Stimulated activated CD8-positive, alpha-beta memory T cell treated with anti-CD3 and anti-CD28 coated beads, Interleukin-2, amount 100 ng/mL, for 1 hour (primary cell): Measurements from ENCODE around the gene PVALEF.

Experiments used
- DNase-seq, 2 donors: peaks; one replicate each; pipeline ENCODE4 v3.0.0-alpha.2; 2020; ENCODE audit warnings: low read depth in 2 of 2

PVALEF gene

DNA sequence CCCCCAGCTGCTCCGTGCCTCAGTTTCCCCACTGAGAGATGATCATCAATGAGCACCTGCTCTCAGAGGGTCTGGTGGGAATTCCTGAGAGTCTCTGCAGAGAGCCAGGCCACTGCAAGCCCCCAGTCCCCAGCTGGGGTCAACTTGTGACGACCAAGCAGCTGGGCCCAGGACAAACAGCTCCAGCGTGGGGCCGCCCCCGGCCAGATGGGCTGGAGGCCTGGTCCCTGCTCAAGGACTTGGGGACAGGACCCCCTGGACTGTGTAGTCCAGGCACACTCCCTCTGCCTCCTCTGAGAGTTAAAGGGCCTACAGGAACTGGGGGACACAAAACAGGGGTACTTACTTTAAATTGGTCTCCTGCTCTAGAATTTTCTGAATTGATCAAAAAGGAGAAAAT lies 17.3 kb downstream of the PVALEF start:
- DNase-seq, result no peak

DNA sequence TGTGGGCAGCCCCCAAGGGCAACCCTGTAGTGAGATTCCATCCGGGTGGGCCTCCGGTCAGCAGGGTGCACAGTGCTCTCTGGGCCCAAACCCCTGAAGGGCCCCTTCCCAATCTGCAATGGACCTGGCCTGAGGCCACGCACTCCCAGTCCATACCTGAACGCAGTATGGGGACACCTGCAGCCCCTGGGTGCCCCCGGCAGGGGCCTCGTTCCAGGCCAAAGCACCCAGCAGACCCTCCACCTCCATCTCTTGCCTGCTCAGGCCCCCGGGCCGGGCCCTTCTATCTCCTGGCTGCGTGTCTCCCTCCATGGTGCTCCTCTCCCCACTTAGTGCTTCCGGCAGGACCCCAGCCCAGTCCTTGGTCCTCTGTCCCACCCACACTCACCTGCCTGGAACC lies 18.0 kb downstream of the PVALEF start:
- DNase-seq, result no peak

DNA sequence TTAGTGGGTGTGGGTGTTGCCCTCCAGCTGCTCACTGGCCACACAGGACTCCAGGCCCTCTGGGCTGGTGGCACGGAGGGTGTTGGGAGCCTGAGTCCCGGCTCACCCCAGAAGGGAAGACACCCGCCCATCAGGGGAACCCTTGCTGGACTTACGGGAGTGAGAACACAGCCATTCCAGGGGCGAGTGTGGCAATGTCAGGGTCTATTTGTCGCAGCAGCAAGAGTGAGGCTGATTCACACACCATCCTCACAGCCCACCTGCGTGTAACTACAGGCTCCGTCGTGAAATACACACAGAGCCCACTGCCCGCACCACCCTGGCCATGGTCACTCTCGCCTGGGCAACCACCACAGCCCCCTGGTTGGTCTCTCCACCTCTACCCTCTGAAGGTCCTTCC lies 18.5 kb downstream of the PVALEF start:
- DNase-seq, result no peak

DNA sequence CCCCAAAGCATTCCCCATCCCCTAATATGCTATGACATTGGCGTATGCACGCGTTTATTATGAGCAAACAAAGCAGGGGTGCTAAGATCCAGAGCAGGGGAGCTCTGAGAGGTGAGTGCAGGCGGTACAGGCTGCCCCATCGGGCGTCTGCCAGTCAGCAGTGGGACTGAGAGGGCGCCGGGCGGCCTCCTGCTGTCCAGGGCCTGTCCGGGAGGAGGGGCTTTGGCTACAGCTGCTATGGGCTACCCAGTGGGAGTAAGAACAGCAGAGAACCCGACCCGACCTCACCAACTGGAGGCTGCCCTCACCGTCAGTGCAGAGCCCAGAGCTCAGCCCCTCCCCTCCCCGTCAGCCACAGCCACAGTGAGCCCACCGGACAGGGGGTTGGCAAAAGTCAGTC lies 19.2 kb downstream of the PVALEF start:
- no peak for DNase-seq

DNA sequence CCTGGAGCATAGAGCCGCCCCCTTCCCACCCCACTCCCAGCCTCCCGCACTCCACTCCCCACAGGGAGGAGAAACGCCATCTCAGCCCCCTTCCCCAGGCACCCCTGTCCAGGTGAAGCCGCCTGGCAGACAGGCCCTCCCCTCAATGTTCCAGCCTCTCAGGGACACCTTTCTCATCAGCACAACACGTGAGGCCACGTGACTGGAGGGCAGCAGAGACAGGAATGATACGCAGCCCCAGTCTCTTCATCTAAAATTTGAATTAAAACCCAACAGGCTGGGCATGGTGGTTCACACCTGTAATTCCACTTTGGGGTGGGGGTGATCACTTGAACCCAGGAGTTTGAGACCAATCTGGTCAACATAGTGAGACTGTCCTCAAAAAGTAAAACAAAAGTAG lies 20.9 kb downstream of the PVALEF start:
- no peak for DNase-seq

DNA sequence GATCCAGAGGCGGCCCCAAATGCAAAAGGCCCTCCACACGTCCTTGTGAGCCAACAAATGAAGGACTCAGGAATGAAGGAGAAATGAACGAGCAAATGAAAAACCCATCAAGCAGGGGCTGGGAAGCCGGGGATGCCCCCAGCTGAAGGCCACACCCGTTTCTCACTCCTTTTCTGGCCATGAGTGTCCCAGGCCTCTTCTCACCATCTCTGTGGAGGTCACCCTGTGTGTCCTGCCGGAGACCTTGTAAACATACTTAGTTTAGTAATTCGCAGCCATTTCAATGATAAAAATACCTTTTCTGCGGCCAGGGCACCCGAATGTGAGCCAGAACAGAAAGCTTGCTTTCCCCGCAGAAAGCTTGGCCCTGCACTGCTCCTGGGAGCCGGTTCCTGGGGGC lies 21.8 kb downstream of the PVALEF start:
- no peak for DNase-seq

DNA sequence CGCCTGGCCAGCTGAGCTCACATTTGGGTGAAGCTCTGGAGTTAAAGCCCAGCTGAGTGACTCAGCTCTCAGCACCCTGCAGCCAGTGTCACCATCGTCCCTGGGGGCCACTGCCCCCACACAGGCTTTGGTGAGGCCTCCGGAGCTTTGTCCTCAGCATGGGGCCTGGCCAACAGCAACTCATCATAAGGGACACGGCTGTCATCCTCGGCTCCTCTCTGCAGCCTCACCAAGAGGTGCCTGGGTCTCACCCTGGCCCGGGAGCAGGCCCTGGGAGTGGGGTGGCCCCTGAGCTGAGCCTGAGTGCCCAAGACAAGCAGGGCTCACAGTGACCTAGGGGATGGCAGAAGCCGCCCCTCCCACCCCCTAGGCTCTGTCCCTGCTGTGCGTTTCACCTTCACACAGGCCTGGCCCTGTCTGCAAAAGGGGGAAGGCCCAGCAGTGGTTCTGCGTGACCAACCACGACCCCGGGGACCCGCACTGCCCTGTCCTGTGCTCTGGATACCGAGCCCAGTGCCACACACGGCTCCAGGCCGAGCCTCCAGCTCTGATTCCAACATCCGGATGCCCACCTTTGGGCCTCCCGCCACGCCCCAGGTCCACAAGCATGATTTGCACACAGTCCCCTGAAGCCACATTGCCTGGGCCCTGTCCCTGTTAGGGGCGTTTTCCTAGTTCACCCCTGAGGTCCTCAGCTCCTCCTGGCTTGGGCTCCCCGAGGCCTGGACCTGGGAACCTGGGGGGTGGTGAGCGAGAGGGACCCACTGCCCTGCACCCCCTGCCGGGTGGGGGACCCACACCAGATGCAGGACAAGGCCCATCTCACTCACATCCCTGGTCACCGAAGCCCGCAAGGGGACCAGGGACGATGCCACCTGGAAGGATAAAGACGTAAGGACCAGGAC lies 22.5 kb downstream of the PVALEF start:
- no peak for DNase-seq

DNA sequence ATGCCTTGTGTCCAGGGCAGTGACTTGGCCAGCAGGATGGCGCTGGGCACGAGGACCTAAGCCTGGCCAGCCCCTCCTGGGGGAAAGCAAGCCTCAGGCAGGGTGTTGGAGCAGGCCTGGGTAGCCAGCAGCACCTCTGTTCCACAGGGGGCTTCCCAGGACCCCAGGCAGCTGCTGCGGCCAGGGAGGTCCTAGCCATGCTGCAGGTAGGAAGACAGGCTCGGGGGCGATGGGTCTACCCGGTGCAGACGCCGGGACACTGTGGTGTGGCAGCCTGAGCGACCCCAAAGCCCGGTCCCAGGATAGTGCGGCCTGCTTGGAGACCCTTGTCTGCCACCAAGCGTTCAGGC lies 23.2 kb downstream of the PVALEF start:
- no peak for DNase-seq

DNA sequence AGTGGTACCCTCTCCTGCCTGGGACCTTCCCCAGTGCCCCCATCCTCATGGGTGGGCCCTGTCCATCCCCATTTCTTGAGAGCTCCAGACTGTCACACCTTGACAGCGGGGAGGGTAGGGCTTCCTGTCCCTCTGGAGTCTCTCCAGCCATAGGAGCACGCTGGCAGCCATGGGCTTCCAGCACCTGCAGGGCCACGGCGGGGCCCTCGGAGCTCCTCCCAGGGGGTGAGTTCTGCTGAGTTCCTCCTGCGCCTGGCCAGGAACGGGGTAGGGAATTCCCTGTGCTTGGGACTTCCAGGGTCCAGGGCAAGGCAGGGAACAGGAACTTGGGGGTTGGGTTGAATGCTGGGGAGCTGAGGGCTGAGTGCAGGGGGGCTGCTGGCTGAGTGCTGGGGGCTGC lies 23.7 kb downstream of the PVALEF start:
- no peak for DNase-seq

DNA sequence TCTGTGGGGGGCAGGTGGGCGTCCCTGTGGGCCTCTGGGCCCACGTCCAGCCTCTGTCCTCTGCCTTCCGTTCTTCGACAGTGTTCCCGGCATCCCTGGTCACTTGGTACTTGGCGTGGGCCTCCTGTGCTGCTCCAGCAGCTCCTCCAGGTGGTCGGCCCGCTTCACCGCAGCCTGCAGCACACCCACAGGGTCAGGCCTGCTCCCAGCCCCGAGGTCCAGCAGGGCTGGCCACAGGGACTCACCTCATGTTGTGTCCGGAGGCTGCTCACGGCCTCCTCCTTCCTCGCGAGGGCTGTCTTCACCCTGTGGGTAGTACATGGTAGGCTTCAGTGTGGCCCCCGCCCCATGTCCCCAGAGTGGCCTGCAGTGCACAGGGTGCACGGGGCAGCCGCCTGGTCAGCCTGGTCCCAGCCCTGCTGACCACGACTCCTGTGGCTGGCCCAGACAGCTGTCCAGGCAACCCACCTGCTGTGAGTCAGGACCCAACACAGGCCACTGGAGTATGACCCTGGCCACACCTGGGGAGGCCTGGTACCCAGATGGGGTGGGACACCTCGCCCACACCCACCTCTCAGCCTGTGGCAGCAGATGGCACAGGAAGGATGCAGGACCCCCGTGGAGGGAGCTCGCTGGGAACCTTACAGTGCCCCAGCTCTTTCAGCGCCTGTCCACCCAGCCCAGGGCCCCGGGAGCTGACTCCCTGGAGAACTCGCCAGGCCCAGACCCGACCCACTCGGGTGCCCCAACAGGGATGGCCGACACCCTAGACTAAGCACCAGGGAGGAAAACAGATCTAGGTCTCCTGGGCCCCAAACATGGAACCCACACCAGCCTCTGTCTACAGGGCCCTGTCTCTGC lies 24.6 kb downstream of the PVALEF start:
- no peak for DNase-seq

DNA sequence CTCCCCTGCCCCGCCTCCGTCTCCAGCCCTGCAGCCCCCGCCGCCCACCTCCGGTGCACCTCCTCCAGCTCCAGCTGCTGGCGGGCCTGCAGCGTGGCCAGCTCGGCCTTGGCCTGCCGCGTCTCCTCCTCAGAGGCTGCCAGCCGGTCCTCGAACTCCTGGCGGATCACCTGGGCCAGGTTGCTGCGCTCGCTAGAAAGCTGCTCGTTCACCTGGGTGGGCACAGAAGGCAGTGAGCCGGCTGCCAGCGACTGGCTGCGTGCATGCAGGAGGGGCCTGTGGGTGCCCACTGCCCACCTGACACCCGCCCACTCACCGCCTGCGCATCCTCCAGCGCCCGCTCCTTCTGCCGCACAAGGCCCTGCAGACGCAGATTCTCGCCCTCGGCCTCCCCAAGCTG lies 25.3 kb downstream of the PVALEF start:
- no peak for DNase-seq

DNA sequence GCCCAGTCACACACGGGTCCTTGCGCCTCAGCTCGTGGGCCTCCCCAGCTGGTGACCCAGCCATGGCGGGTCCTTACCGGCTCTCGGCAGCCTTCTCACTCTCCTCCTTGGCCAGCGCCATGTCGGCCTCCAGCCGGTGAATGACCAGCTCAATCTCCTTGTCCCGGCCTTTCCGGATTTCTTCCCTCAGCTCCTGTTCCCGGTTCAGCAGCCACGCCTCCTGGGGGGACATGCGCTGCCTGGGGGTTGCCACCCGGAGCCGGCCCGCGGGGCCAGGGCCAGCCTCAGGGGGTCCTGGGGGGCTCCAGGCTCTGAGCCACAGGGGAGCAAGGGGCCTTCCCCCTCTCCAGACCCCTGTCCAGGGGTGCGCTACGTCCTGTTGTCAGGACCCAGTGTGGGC lies 25.8 kb downstream of the PVALEF start:
- DNase-seq, result no peak

DNA sequence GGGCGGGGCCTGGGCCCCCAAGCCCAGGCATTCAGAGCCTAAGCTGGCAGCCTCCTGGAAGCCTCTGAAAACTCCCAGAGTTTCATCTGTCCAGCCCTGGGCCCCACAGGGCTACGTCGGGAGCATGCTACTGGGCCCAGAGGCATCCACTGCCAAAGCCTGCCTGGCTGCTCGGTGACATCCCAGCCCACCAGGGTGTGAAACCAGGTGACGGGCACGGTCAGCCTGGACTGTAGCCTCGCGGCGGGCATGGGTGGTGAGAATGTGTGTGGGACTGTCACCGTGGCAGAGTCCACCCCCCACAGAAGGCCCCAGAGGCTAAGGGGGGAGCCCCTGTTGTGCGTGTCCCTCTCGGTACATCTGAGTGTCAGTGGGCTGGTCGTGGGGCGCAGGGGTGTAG lies 26.3 kb downstream of the PVALEF start:
- DNase-seq, result no peak

DNA sequence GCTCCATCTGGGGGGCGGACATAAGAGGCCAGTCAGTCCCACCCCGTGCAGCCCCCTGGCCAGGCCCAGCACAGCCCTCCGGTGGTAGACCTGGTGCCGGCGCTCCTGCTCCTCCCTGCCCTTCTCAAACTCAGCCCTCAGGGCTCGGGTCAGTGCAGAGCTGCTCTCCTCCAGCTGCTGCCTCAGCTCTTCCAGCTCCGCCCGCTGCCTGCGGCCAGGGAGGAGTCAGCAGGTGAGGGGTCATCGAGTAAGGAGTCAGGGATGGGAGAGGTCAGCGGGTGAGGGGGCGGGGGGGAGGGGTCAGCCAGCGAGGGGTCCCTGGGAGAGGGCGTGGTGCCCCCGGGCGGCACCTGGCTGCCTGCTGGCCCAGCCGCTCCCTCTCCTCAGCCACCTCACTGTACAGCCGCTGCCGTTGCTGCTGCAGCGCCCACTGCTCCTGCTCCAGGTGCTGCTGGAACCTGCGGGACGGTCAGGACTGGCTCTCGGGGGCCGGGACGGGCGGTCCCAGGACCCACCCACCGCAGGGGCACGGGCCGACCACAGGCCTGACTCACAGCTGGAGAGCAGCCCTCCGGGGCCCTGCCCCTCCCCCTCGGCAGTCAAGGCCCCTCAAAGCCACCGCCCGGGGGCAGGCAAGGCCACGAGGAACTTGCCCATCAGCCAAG lies 27.2 kb downstream of the PVALEF start:
- no peak for DNase-seq

DNA sequence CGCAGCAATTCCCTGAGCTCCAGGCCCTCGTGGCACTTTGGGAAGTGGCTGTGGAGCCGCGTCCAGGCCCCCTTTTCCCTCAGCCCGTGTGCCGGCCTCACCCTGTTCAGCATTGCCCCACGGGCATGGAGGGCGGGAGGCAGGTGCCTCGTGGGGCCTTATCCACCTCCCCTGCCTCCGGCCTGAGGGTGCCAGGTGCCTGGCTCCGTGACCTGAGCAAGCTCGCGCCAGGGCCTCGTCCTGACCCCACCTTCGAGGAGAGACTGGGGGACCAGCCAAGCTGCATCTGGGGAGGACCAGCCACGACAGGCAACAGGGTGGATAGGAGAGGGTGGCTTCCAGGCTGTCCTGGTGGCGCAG lies 27.7 kb downstream of the PVALEF start:
- no peak for DNase-seq

DNA sequence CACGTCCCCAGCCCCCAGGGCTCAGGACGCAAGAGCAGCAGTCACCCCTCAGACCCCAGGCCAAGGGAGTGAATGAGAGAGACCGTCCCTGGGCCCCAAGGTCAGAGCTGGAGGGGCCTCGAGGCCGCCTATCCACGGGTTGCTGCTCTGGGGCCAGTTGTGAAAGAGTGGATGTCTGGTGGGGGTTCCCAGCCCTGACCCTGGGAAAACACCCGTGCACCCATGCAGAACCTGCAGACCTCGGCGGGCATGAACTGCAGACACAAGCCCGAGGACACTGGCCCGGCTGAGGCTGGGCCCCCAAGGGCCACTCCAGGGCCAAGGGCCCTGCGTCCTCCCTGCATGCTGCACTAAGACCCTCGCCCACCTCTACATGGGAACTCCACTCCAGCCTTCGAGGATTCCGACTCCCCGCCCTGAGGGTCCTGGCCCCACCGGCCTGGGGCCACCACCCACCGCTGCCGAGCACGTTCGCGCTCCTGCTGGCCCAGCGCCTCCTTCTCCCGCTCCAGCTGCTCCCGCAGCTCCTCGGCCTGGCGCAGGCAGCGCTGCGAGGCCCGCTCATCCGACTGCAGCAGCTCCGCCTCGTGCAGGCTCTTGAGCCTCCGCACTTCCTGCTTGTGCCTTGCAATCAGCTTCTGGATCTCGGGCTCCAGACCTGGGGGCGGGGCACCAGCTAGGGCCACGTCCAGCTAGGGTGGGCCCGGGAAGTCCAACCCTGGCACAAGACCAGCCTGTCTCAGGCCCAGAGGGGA lies 28.3 kb downstream of the PVALEF start:
- no peak for DNase-seq

DNA sequence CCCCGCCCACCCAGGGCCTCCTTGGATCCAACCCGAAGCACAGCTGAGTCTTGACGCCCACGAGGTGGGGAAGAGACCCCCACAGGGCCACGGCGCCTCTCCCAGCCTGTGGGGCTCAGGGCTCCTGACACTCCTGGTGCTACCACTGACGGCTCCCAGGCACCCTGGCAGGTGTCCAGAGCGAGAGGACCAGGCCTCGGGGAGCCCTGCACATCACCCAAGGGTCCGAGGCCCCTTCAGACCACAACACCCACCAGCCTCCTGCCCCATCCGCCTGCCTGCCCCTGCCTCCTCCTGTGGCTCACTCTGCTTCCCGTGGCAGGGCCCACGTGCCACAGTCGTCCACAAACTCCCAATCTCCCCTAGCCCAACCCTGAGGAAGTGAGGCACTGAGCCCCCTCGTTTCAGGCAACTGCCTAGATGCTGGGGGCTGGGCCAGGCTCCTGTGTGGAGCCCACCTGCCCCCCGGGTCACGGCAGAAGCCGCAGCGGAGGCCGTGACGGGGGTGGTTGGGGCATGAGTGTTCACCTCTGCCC lies 29.0 kb downstream of the PVALEF start:
- DNase-seq, result no peak

DNA sequence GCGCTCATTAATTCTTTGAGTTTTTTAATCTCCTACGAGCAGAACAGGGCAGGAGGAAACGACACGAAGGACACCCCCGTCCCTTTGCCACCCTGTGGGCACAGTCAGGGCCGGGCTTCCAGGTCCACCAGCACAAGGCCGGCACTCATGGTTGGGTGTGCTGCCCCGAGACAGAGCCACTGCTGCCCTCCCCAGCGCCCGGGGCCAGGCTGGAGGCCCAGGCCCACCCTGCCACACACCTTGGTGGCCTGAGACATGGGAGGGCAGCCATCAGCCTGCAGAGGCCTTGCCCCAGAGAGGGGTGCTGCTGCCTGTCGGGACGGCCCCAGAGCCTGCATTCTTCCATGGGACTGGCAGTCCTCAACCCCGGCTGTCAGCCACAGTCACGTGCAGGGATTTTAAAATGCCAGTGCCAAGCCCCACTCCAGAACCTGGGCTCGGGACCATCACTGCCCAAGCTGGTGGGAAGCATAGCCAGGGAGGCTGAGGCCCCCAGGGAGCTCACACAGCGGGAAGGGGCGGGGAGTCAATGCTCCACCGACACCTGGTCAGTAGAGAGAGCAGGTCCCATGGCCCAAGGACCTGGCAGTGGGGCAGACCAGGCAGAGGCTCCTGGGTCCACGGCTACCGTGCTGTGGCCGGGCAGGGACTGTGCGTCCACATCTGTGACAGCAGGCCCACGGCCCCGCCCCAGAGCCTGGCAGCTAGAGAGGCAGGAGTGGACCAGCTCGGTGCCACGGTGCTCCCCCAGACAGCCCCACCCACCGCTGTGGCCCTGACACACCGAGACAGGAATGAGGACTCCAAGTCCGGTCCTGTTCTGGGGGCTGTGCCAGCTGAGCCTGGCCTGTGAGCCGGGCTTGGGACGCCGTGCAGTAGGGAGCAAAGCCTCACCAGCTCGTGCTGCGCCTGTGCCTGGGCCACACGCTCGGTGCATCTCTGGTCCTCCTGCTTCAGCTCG lies 29.9 kb downstream of the PVALEF start:
- DNase-seq, result no peak

DNA sequence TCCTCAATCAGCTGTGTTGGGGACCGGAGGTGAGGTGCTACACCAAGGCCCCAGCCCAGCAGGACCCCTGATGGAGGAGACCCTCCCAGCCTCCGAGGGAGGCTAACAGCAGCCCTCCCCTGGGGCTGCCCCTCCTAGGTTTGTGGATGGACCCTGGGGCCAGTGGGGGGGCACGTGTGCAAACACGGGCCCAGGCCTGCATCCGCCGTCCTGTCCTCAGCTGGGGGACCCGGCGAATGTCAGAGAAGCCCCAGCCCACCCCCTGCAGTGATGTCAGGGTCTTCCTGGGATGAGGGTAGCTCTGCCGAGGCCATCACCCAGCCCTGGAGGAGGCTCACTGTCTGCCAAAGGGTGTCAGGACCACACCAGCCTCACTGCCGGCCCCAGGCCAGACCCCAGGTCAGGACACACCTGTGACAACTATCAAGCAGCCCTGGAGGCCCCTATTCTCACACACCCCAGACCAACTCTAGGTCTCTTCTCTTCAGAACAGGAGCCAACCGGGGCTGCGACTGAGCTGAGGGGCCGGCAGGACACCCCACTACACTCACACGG lies 30.7 kb downstream of the PVALEF start:
- no peak for DNase-seq
